K562 treated with DMSO at 1 percent for 24 hours (cell line): ENCODE data around the gene OR9G1. TPM values are rescaled to one million over a fixed set of nuclear protein-coding genes. Genes with fewer than 3 reads are reported as not detected.

Experiments used
- total RNA-seq: library from RNA; unstranded; fragments of 300-600 nt; gene quantifications from 2 replicates; pipeline ENCODE4 v1.2.3, GENCODE V29; 2022; ENCODE audit warnings: low read depth; ENCODE audit not compliant: insufficient read depth

OR9G1 gene
- not detected in 2 replicates for total RNA-seq

GRCh38 chr11:56698795-56699194 is at the start of gene OR9G1:
Gene OR9G1, plus strand, starts transcription at chr11:56699095. Its CDS starts 1,293 bp downstream, at chr11:56700388.

GRCh38 chr11:56663386-56663785 is 35.5 kb upstream of the OR9G1 start, which contains the start of gene OR5AR1:
Gene OR5AR1, plus strand, starts transcription at chr11:56663686. Its CDS starts 0 bp downstream, at chr11:56663686.

GRCh38 chr11:56748597-56748996 is 49.7 kb downstream of the OR9G1 start, which contains the start of gene OR9G4:
Gene OR9G4, minus strand, starts transcription at chr11:56748697. Its CDS starts 4,931 bp downstream, at chr11:56743766.

Other genes starting within 250 kb of the OR9G1 start
- not detected in 2 replicates for gene OR5M3, start 225.7 kb upstream of the OR9G1 start, total RNA-seq
- not detected in 2 replicates for gene OR5M8, start 207.7 kb upstream of the OR9G1 start, total RNA-seq
- gene OR5M11, start 155.8 kb upstream of the OR9G1 start, total RNA-seq = not detected in 2 replicates
- gene OR5M10, start 121.4 kb upstream of the OR9G1 start, total RNA-seq = not detected in 2 replicates
- not detected in 2 replicates for gene OR5M1, start 84.2 kb upstream of the OR9G1 start, total RNA-seq
- gene OR5AP2, start 56.7 kb upstream of the OR9G1 start, total RNA-seq = not detected in 2 replicates
- gene OR5AR1, start 35.4 kb upstream of the OR9G1 start, total RNA-seq = not detected in 2 replicates
- not detected in 2 replicates for gene OR9G4, start 49.6 kb downstream of the OR9G1 start, total RNA-seq